ENCODE data around the gene ZDHHC14. TPM values are rescaled to one million over a fixed set of nuclear protein-coding genes. Genes with fewer than 3 reads are reported as not detected.
"Not testable (repeated sequence)": the region's sequence is repeated elsewhere in the genome, so short reads cannot be mapped to it uniquely, and the experiment has no call there.

Gene ZDHHC14
- total RNA-seq, 2 experiments from 2014 or later = 5.2 TPM

DNA sequence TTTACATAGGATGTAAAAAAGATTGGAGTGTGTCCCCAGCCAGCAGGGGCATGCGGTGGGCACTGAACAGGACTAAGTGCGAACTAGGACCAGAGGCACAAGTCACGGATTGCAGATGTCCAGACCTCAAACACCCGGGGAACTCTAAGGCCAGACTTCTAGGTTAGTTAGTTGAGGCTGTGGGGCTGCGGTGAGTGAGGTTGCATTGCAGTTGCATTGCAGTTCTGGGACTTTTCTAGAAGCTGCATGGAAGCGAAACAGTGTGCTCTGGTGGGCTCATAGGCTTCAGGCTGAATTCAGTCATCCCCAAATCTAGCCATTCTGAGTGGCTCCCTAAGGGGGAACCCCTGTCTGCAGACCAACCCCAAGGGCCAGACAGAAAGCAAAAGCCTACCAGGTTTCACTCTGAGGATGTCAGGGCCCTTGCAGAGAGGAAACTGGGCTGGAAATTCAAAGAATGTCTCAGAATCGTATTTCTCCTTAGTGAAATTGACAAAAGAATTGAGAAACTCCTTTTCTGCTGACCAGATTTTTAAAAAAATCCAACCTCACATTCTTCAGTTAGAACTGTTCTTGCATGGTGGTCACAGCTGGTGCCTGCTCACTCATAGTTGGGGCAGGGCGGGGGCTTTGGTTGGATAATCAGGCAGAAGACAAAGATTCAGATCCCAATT, 182.8 kb downstream of the ZDHHC14 start:
- H3K9me3 Mint-ChIP-seq = no peaks in the 10 kb centered on the region
- peak overlapping the region; percentile 29 for H3K4me3 Mint-ChIP-seq
- peak overlapping the region; percentile 68 for H3K27ac Mint-ChIP-seq
- H3K36me3 Mint-ChIP-seq = peaks cover 7% of the 10 kb centered on the region
- peak; percentile 91 for ATAC-seq (ENCODE audit: low read depth)
- peaks cover 32% of the 10 kb centered on the region for H3K4me1 Mint-ChIP-seq
- POLR2A ChIA-PET = interaction anchor here (1.4 kb wide), 1 partner anchor 13 kb away, joined by 3 read pairs; no protein-coding TSS in a partner anchor
- H3K27me3 Mint-ChIP-seq = no peaks in the 10 kb centered on the region
- DNase-seq = no peak

- POLR2A ChIA-PET = interaction anchor here (1.2 to 1.3 kb wide), 2 partner anchors 42 to 188 kb away, joined by 3 to 5 read pairs; partner anchors contain the start of gene ZDHHC14
- no peak overlapping the region for H3K4me3 Mint-ChIP-seq
- peaks cover 1% of the 10 kb centered on the region for H3K36me3 Mint-ChIP-seq
- peaks cover 15% of the 10 kb centered on the region for H3K4me1 Mint-ChIP-seq
- peaks cover 1% of the 10 kb centered on the region for H3K9me3 Mint-ChIP-seq
- no peak overlapping the region for H3K27ac Mint-ChIP-seq
- H3K27me3 Mint-ChIP-seq = no peaks in the 10 kb centered on the region
- ATAC-seq (ENCODE audit: low read depth) = no peak
- no peak for DNase-seq
Measured at GRCh38 chr6:157568702-157569101, 187.7 kb downstream of the ZDHHC14 start.

- POLR2A ChIA-PET = interaction anchor here (0.6 to 1.2 kb wide), 5 partner anchors 15 to 246 kb away, joined by 3 read pairs; partner anchors contain the start of genes TMEM242 and ZDHHC14
- ATAC-seq (ENCODE audit: low read depth) (peak; percentile 48), DNase-seq (no peak)
- Mint-ChIP-seq H3K4me3 (peak overlapping the region; percentile 59), H3K9me3 (peaks cover 3% of the 10 kb centered on the region), H3K4me1 (peaks cover 12% of the 10 kb centered on the region), H3K27me3 (no peaks in the 10 kb centered on the region), H3K27ac (no peak overlapping the region), H3K36me3 (peaks cover 3% of the 10 kb centered on the region)
Measured at GRCh38 chr6:157569543-157569942, 188.6 kb downstream of the ZDHHC14 start.

DNA sequence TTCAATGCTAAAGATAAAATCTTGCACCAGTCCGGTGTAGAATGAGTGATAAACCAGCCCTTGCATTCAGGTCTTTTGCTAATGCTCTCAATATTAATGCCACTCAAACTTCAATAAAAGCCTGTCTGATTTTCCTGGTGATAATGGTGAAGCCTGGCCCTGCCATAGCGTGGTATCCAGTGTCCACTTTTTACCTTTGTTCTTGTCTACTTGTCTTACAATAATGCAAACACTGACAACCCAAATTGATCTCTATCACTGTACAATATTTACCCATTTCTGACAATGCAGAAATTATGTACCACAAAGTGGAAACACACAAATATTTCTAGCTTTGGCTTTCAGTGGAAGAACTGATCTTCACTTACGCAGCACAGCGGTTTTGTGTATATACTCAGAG, 189.1 kb downstream of the ZDHHC14 start:
- DNase-seq (no peak), ATAC-seq (ENCODE audit: low read depth) (no peak)
- H3K9me3 Mint-ChIP-seq = peaks cover 4% of the 10 kb centered on the region
- POLR2A ChIA-PET = interaction anchor here (0.6 to 1.2 kb wide), 5 partner anchors 14 to 247 kb away, joined by 3 read pairs; partner anchors contain the start of gene TMEM242
- peak overlapping the region; percentile 66 for H3K27ac Mint-ChIP-seq
- H3K4me3 Mint-ChIP-seq = peak overlapping the region; percentile 51
- no peaks in the 10 kb centered on the region for H3K27me3 Mint-ChIP-seq
- peaks cover 14% of the 10 kb centered on the region for H3K4me1 Mint-ChIP-seq
- H3K36me3 Mint-ChIP-seq = peaks cover 5% of the 10 kb centered on the region

DNA sequence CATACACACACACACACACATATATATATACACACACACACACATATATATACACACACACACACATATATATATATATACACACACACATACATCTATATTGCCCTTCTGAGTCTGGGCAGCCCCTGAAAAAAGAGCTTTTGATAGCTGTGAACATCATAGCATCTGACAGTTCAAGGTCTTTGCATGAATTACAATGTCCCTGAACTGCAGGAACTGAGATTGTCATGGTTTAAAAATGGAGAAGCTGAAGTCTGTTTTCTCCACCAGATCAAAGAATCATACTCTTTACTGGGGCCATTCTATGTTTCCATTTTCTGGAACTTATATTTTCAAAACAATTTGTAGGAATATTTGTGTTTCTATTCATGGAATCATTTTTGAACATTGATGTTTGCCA, 189.8 kb downstream of the ZDHHC14 start:
- no peak for DNase-seq
- H3K4me3 Mint-ChIP-seq = no peak overlapping the region
- H3K36me3 Mint-ChIP-seq = peaks cover 7% of the 10 kb centered on the region
- POLR2A ChIA-PET = interaction anchor here (0.6 to 1.0 kb wide), 2 partner anchors 43 to 248 kb away, joined by 3 read pairs; partner anchors contain the start of gene TMEM242
- H3K9me3 Mint-ChIP-seq = peaks cover 4% of the 10 kb centered on the region
- peaks cover 14% of the 10 kb centered on the region for H3K4me1 Mint-ChIP-seq
- H3K27ac Mint-ChIP-seq = no peak overlapping the region
- no peaks in the 10 kb centered on the region for H3K27me3 Mint-ChIP-seq
- ATAC-seq (ENCODE audit: low read depth) = no peak

GRCh38 chr6:157571269-157571668, 190.3 kb downstream of the ZDHHC14 start:
- POLR2A ChIA-PET = interaction anchor here (0.6 to 0.7 kb wide), 2 partner anchors 41 to 186 kb away, joined by 3 to 4 read pairs; no protein-coding TSS in a partner anchor
- H3K4me3 Mint-ChIP-seq = no peak overlapping the region
- peaks cover 7% of the 10 kb centered on the region for H3K36me3 Mint-ChIP-seq
- peaks cover 4% of the 10 kb centered on the region for H3K9me3 Mint-ChIP-seq
- no peak for ATAC-seq (ENCODE audit: low read depth)
- peaks cover 14% of the 10 kb centered on the region for H3K4me1 Mint-ChIP-seq
- no peak overlapping the region for H3K27ac Mint-ChIP-seq
- DNase-seq = no peak
- H3K27me3 Mint-ChIP-seq = no peaks in the 10 kb centered on the region

DNA sequence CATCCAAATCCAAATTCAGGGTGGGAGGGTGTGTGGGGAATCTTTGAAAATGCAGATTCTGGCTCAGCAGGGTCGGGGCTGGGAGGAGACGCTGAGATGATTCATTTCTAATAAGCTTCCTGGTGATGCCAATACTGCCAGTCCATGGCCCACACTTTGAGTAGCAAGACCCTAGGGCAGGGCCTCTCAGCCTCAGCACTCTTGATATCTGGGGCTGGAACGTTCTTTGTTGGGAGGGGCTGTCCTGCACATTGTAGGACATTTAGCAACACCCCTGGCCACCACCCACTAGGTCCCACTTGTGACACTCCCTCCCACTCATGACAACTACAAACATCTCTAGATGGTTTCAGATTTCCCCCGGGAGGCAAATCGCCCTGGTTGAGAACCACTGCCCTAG, 191.0 kb downstream of the ZDHHC14 start:
- Mint-ChIP-seq H3K4me1 (peaks cover 14% of the 10 kb centered on the region), H3K27ac (no peak overlapping the region), H3K9me3 (peaks cover 4% of the 10 kb centered on the region), H3K27me3 (no peaks in the 10 kb centered on the region), H3K4me3 (no peak overlapping the region), H3K36me3 (peaks cover 7% of the 10 kb centered on the region)
- POLR2A ChIA-PET = interaction anchor here (0.6 to 0.7 kb wide), 2 partner anchors 40 to 42 kb away, joined by 3 to 4 read pairs; no protein-coding TSS in a partner anchor
- DNase-seq (no peak), ATAC-seq (ENCODE audit: low read depth) (no peak)

GRCh38 chr6:157574851-157575424, 193.9 kb downstream of the ZDHHC14 start:
- DNase-seq (no peak), ATAC-seq (ENCODE audit: low read depth) (no peak)
- H3K27me3 Mint-ChIP-seq = no peaks in the 10 kb centered on the region
- peaks cover 8% of the 10 kb centered on the region for H3K36me3 Mint-ChIP-seq
- H3K4me3 Mint-ChIP-seq = no peak overlapping the region
- POLR2A ChIA-PET = no interaction called here
- peaks cover 11% of the 10 kb centered on the region for H3K9me3 Mint-ChIP-seq
- no peak overlapping the region for H3K27ac Mint-ChIP-seq
- peaks cover 11% of the 10 kb centered on the region for H3K4me1 Mint-ChIP-seq

GRCh38 chr6:157575436-157576145, 194.6 kb downstream of the ZDHHC14 start:
- H3K4me1 Mint-ChIP-seq = peaks cover 6% of the 10 kb centered on the region
- peak overlapping the region; percentile 49 for H3K27ac Mint-ChIP-seq
- peaks cover 11% of the 10 kb centered on the region for H3K36me3 Mint-ChIP-seq
- H3K27me3 Mint-ChIP-seq = no peaks in the 10 kb centered on the region
- peaks cover 11% of the 10 kb centered on the region for H3K9me3 Mint-ChIP-seq
- DNase-seq (no peak), ATAC-seq (ENCODE audit: low read depth) (no peak)
- H3K4me3 Mint-ChIP-seq = no peak overlapping the region
- POLR2A ChIA-PET = no interaction called here

DNA sequence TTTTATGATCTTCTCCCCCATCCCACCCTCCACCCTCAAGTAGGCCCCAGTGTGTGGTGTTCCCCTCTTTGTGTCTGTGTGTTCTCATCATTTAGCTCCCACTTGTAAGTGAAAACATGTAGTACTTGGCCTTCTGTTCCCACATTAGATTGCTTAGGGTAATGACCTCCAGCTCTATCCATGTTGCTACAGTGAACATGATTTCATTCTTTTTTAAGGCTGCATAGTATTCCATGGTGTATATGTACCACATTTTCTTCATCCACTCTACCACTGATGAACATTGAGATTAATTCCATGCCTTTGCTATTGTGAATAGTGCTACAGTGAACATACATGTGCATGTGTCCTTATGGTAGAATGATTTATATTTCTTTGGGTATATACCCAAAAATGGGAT, 196.0 kb downstream of the ZDHHC14 start:
- peaks cover 18% of the 10 kb centered on the region for H3K36me3 Mint-ChIP-seq
- H3K27ac Mint-ChIP-seq; H3K4me1 Mint-ChIP-seq; H3K4me3 Mint-ChIP-seq; H3K27me3 Mint-ChIP-seq; DNase-seq; ATAC-seq (ENCODE audit: low read depth); POLR2A ChIA-PET: not testable (repeated sequence)
- peaks cover 14% of the 10 kb centered on the region for H3K9me3 Mint-ChIP-seq

GRCh38 chr6:157578527-157578926, 197.5 kb downstream of the ZDHHC14 start:
- H3K27ac Mint-ChIP-seq; H3K4me3 Mint-ChIP-seq; DNase-seq; POLR2A ChIA-PET; ATAC-seq (ENCODE audit: low read depth); H3K27me3 Mint-ChIP-seq; H3K4me1 Mint-ChIP-seq: not testable (repeated sequence)
- Mint-ChIP-seq H3K9me3 (peaks cover 20% of the 10 kb centered on the region), H3K36me3 (peaks cover 29% of the 10 kb centered on the region)

DNA sequence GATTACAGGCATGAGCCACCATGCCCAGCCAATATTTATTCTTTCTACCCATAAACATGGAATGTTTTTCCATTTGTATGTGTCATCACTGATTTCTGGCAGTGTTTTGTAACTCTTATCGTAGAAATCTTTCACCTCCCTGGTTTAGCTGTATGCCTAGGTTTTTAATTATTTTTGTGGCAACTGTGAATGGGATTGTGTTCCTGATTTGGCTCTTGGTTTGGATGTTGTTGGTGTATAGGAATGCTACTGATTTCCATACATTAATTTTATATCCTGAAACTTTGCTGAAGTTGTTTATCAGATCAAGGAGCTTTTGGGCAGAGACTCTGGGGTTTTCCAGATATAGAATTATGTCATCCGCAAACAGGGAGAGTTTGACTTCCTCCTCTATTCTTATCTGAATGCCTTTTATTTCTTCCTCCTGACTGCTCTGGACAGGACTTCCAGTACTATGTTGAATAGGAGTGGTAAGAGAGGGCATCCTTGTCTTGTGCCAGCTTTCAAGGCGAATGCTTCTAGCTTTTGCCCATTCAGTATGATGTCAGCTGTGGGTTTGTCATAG, 198.6 kb downstream of the ZDHHC14 start:
- no peak overlapping the region for H3K4me3 Mint-ChIP-seq
- H3K36me3 Mint-ChIP-seq = peaks cover 27% of the 10 kb centered on the region
- peaks cover 5% of the 10 kb centered on the region for H3K4me1 Mint-ChIP-seq
- POLR2A ChIA-PET = no interaction called here
- H3K9me3 Mint-ChIP-seq = peaks cover 18% of the 10 kb centered on the region
- DNase-seq = no peak
- H3K27me3 Mint-ChIP-seq = no peaks in the 10 kb centered on the region
- H3K27ac Mint-ChIP-seq = no peak overlapping the region
- no peak for ATAC-seq (ENCODE audit: low read depth)

GRCh38 chr6:157584036-157584435, 203.0 kb downstream of the ZDHHC14 start:
- no peak for ATAC-seq (ENCODE audit: low read depth)
- Mint-ChIP-seq H3K9me3 (peaks cover 15% of the 10 kb centered on the region), H3K4me3 (no peak overlapping the region), H3K27ac (no peak overlapping the region), H3K4me1 (peaks cover 9% of the 10 kb centered on the region), H3K27me3 (no peaks in the 10 kb centered on the region), H3K36me3 (peaks cover 29% of the 10 kb centered on the region)
- POLR2A ChIA-PET = interaction anchor here (1.2 kb wide), 1 partner anchor 14 kb away, joined by 3 read pairs; no protein-coding TSS in a partner anchor
- DNase-seq = no peak
